ENCODE data around the gene CDKN1C.
A peak's percentile ranks its signal among the peaks of the same experiment; 100 is the strongest.

- TF ChIP-seq CTCF (tag by site-specific recombination; IDR thresholded peaks at IDR 0.05), result no peak
- no peak for TF ChIP-seq ZNF121 (tag by site-specific recombination; IDR thresholded peaks at IDR 0.05)
- TF ChIP-seq SP2 (tag by site-specific recombination; IDR thresholded peaks at IDR 0.05), result peak; percentile 86
- TF ChIP-seq, protein P1, sequence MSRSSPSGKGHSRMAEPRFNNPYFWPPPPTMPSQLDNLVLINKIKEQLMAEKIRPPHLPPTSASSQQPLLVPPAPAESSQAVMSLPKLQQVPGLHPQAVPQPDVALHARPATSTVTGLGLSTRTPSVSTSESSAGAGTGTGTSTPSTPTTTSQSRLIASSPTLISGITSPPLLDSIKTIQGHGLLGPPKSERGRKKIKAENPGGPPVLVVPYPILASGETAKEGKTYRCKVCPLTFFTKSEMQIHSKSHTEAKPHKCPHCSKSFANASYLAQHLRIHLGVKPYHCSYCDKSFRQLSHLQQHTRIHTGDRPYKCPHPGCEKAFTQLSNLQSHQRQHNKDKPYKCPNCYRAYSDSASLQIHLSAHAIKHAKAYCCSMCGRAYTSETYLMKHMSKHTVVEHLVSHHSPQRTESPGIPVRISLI (tag by site-specific recombination; IDR thresholded peaks at IDR 0.05), result no peak
- TF ChIP-seq ZNF292 (tag by site-specific recombination; IDR thresholded peaks at IDR 0.05; ENCODE audit: borderline replicate concordance, low read depth), result no peak
- no peak for TF ChIP-seq PRDM4 (tag by site-specific recombination; IDR thresholded peaks at IDR 0.05)
- no peak for TF ChIP-seq GLI4 (tag by site-specific recombination; IDR thresholded peaks at IDR 0.05)
- TF ChIP-seq ATF2 (tag by site-specific recombination; IDR thresholded peaks at IDR 0.05; ENCODE audit: low read depth), result no peak
- TF ChIP-seq ZNF324 (tag by site-specific recombination; IDR thresholded peaks at IDR 0.05), result no peak
Measured at GRCh38 chr11:2901854-2902783, 16.5 kb upstream of the CDKN1C start.
